Measurements from ENCODE around the gene CD3E.

DNA sequence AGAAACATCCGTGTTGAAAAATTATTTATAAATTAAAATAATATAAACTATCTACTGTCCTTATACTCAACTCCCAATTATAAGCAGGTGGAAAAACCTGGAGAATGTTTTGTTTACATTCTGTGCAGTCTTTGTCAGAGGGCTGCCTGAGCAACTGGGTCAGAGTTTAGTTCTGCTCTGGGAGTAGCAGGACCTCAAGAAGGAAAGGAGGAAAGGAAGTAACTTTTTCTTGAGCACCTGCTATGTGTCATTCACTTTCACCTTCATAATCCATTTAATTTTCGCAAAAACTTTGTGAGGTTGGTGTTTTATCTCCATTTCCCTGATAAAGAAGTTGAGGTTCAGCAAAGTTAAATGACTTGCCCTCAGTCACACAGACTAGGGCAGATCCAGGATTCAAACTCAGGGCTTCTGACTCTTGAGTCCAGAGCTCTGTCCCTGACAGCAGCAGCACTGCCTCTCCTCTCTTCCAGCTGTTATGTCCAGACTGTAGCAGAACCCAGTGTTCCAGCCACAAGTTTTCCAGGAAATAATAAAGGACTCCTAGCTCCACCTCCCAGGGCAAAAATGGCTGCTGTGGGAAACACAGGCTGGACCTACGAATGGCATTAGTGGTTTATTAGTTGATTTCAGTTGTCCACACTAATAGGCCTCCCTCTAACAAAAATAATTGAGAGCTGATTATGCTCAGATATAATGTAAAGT, 6.4 kb downstream of the CD3E start:
- TF ChIP-seq, protein P1, sequence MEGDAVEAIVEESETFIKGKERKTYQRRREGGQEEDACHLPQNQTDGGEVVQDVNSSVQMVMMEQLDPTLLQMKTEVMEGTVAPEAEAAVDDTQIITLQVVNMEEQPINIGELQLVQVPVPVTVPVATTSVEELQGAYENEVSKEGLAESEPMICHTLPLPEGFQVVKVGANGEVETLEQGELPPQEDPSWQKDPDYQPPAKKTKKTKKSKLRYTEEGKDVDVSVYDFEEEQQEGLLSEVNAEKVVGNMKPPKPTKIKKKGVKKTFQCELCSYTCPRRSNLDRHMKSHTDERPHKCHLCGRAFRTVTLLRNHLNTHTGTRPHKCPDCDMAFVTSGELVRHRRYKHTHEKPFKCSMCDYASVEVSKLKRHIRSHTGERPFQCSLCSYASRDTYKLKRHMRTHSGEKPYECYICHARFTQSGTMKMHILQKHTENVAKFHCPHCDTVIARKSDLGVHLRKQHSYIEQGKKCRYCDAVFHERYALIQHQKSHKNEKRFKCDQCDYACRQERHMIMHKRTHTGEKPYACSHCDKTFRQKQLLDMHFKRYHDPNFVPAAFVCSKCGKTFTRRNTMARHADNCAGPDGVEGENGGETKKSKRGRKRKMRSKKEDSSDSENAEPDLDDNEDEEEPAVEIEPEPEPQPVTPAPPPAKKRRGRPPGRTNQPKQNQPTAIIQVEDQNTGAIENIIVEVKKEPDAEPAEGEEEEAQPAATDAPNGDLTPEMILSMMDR (IDR thresholded peaks at IDR 0.05): no peak
- TF ChIP-seq POLR2A (IDR thresholded peaks at IDR 0.05): no peak

Data from body of pancreas (tissue), 4 donors.